Anterior cingulate cortex (tissue), 58 donors: ENCODE measurements around the gene RPS6KA1.
"Not testable (repeated sequence)": the region's sequence is repeated elsewhere in the genome, so short reads cannot be mapped to it uniquely, and the experiment has no call there.

Experiments used
- DNase-seq, 58 donors: peaks; one replicate each; lab custom pipeline; 2025; lab: John Stamatoyannopoulos, UW

Gene RPS6KA1

DNA sequence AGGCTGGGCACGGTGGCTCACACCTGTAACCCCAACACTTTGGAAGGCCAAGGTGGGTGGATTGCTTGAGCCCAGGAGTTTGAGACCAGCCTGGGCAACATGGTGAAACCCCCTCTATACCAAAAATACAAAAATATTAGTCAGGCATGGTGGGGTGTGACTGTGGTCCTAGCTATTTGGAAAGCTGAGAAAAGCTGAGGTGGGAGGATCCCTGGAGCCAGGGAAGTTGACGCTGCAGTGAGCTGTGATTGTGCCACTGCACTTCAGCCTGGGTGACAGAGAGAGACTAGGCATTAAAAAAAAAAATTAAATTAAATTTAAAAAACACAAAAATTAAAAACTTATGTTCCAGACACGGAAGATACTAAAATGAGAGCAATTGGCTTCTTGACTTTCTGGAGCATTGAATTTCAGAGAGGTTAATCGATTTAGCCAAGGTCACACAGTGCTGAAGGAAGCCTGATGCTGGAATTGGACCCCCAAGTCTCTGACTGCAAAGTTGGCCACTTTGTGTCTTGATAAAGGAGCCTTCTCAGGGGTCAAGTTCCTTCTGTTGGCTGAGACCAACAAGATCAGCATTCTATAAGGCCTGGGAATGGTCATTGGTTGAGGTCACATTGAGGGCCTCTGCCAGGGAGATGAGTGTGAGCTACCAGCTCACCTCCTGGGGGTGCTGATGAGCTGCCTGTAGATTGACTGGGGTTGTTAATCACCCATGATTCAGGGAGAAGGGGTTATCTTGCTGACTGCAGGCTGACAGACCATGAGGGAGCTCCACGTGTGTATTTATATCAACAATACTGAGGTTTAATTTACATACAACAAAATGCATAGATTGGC lies 54.3 kb downstream of the RPS6KA1 start:
- no peak for DNase-seq

DNA sequence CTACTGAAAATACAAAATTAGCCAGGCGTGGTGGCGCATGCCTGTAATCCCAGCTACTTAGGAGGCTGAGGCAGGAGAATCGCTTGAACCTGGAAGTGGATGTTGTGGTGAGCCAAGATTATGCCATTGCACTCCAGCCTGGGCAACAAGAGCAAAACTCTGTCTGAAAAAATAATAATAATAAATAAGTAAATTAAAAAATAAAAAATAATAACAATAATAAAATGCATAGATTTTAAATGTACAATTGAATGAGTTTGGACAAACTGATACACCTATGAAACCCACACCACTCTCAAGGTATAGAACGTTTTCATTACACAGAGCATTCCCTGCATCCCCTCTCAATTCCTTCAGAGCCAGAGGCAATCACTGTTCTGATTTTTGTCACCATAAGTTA lies 55.0 kb downstream of the RPS6KA1 start:
- not testable (repeated sequence) for DNase-seq

DNA sequence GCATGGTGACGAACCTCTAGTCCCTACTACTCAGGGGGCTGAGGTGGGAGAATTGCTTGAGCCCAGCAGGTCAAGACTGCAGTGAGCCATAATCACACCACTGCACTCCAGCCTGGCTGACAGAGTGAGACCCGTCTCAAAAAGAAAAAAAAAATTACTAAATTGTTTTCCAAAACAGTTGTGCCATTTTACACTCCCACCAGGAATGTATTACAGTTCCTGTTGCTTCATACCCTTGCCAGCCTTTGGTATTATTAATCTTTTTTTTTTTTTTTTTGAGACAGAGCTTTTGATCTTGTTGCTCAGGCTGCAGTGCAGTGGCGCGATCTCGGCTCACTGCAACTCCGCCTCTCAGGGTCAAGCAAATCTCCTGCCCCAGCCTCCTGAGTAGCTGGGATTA lies 55.9 kb downstream of the RPS6KA1 start:
- DNase-seq, result no peak

DNA sequence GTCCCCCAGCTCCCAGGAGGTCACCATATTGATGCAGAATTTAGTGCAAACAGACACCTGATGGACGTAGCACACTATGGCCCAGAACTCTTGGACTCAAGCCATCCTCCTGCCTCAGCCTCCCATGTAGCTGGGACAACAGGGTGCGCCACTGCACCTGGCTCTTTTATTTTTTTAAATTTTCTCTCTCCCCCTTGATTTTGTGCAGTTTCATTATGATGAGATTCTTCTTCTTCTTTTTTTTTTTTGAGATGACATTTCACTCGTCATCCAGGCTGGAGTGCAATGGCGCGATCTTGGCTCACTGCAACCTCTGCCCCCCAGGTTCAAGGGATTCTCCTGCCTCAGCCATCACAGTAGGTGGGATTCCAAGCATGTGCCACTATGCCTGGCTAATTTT lies 63.8 kb downstream of the RPS6KA1 start:
- no peak for DNase-seq

DNA sequence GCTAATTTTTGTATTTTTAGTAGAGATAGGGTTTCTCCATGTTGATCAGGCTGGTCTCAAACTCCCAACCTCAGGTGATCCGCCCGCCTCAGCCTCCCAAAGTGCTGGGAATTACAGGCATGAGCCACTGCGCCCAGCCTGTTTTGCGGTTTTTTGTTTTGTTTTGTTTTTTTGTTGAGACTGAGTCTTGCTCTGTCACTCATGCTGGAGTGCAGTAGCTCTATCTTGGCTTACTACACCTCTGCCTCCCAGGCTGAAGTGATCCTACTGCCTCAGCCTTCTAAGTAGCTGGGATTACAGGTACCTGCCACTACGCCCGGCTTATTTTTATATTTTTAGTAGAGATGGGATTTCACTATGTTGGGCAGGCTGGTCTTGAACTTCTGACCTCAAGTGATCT lies 65.0 kb downstream of the RPS6KA1 start:
- DNase-seq, result not testable (repeated sequence)

DNA sequence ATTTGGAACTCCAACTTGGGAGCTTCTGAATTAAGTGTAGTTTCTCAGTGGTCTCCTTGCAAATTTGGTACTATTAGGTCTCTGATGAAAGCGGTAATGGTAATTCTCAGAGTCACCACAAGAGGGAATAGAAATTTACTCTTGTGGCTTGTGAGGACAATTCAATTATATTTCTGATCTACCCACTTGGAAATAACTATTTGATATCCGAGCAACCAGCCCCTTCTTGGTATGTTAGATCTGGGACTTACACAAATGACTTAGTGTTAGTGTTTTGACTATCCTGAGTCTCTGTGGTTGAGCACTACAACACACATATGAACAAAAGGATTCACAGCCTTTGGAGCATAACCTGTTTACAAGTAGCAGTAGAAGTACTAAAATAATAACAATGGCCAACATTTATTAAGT lies 68.1 kb downstream of the RPS6KA1 start:
- peak in 1 of 58 donors; percentile 46 for DNase-seq

DNA sequence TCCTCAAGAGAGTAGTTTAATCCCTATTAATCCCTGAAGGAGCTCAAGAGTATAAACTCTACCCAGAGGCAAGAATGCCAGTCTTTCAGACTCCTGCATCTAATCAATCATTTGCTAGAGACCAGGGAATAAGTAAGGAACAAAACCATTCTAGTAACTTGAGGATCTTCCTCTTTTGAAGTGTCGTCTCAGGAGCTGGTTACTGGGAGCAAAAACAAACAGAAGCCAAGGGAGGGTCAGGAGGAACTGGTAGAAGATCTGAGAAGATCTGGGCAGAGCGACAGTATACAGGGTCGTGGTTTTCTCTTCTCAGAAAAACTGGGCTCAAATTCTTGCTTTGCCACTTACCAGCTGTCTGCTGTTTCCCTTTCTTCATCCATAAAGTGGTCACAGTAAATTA lies 69.3 kb downstream of the RPS6KA1 start:
- DNase-seq, result peak in 1 of 58 donors; percentile 4

DNA sequence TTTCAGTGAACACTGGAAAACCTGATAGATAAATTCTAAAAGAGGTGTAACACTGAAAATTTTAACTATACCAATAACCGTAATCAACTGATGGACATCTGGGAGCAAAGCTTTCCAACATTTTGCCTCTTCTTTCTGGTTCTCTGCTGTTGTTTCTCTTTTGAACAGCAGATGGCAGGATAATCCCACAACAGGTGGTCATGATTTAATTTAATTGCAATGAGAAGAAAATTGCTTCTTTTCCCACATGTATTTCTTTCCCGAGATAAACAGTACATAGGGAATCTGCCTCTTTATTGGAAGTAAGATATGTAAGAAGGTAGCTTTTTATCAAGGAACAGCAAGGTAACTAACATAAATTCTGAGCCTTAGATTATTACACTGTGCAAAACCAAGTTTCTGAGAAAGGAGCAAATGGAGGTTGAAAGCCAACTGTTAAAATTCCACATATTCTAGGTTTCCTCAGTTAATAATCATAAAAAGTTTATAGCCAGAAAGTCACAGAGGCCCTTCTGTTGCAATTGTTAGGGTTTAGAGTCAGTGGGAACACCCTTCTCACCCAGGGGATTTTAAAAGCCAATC lies 72.9 kb downstream of the RPS6KA1 start:
- DNase-seq, result peak in 11 of 58 donors; percentile 1 to 79 (median 10)

DNA sequence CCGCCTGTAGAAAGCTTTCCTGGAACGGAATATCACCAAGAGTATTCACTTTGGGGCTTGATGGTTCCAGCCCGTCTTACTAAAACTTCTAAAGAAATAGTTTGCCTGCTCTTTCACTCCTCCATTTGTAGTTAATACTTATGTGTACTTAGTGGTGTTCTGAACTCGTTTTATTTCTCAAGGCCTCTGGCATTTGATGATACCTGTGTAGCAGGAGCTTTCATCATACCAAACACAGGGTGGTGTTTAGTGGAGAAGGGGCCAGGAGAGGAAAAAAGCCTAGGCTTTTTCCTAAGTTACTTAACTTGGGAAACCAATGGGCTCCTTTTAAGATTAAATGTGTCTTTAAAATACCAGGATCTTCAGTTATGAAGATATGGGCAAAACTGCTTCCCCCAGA lies 74.3 kb downstream of the RPS6KA1 start:
- DNase-seq, result no peak

DNA sequence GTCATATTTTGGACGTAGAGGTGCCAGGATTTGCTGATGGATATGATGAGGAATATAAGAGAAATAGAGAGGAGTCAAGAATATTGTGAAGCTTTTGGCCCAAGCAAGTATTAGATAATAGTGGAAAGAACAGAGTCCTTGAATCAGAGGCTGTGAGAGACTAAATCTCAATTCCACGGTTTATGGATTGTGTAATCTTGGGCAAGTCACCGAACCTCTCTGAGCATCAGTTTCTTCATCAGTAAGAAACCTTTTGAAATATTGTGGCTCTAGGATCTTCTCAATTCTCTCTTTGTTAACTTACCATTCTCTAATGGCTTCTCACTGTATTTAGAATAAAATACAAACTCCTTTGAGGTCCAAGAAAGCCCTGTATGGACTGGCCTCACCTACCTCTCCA lies 77.6 kb downstream of the RPS6KA1 start:
- no peak for DNase-seq

DNA sequence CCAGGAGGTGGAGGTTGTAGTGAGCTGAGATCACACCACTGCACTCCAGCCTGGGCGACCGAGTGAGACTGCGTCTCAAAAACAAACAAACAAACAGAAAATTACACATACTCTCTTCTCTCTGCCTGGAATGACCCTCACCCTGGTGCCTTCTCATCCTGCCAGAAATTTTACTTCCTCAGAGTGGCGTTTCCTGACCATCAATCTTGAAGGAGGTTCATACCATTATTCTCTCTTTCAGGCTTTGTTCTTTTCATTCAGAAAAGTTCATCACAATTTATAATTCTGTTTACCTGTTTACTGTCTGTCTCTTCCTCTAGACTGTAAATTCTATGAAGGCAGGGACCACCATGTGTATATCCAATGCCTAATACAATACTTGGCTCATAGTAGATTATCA lies 79.3 kb downstream of the RPS6KA1 start:
- DNase-seq, result no peak

DNA sequence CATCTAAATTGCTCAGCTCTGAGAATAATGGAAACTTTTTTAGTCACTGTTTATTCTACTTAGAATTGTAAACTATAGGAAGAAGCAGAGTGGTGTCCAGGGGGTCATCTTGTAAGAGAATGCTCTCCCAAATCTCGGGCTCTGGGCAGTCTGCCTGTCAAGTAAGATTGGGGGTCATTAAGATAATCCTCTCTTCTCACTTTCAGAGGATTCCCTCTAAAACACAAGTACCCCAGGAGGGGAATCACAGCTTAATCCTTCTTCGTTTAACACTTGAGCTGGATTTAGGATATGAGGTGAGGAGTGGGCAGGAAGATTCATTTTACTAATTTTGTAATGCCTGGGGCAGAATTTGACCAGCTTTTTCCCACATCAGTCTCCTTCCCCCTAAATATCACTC lies 81.2 kb downstream of the RPS6KA1 start:
- no peak for DNase-seq

DNA sequence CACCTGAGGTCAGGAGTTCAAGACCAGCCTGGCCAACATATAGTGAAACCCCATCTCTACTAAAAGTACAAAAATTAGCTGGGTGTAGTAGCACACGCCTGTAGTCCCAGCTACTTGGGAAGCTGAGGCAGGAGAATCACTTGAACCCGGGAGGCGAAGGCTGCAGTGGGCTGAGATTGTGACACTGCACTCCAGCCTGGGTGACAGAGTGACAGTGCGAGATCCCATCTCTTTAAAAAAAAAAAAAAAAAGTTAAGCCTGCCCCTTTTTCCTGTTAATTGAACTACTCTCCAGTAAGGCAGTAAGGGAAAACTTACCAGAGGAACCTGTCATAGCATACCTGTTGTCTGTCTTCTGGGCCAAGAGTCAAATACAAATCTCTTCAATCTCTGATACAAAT lies 83.1 kb downstream of the RPS6KA1 start:
- not testable (repeated sequence) for DNase-seq

DNA sequence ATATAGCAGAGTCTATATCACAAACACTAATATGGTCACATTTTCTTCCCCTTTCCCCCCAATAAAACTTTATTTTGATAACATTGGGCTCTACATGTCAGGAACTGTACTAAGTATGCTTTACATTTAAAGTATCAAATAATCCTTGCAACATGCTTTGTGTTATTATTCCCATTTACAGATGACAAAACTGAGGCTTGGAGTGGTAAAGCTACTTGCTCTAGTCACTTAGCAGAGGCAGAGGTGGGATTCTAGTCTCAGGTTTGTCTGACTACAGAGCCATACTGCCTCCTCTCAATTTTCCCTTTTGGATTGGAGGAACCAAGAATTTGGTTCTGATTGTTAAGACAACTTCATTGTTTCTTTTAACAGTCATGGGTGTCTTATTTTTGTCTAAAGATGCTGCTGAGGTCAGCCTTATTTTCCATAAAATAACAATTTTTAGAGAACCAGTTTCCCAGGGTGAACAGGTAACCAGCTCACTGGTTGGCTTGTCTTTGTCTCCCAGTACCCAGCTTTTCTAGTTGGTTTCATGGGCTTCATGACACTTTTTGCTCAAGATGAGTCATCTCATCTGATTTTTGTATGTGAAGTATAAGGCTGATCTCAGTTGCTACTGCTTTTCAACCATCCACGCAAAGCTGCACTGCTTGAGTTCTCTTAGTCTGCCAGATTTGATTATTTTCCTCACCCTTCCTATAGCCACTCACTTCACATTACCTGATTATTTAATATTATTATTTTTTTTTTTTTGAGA lies 85.3 kb downstream of the RPS6KA1 start:
- no peak for DNase-seq

DNA sequence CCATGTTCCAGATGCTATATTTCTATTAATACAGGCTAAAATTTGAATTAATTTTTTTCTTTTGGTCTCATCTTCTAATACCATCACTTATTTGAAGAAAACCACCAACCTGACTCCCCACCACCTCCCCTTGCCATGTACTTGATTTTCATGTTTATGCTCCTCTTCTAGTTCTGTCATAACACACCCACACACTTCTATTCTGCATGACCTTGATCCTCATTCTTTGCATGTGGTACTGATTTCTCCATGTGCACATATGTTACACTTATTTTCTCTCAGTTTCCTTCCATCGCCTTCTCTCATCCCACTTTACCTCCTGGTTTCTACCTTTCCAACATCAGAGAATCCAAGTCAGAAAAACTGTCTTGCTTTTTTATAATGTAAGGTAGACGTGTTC lies 87.3 kb downstream of the RPS6KA1 start:
- DNase-seq, result no peak

DNA sequence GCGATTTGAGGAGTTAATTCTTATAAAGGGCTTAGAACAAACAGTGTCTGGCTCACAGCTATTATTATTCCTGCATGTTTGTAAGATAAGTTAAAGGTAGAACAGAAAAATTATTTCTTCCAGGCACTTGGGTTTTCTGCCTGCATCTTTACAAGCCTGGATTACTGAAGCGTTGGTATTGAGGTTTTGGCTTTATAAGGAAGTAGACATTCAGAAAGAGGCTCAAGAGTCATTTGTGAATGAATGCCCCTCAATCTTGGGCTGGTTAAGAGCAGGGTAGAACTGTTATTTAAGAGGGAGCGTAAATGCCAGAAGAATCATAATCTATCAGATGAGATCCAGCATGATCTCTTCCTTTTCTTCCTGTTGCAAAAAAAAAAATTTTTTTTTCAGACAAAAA lies 89.0 kb downstream of the RPS6KA1 start:
- DNase-seq, result no peak
